Limb (tissue), 2 donors: ENCODE data around the gene CACNG6.
"Not testable (repeated sequence)": the region's sequence is repeated elsewhere in the genome, so short reads cannot be mapped to it uniquely, and the experiment has no call there.

Source experiments
- DNase-seq, 2 donors: peaks; one replicate each; pipeline ENCODE4 v3.0.0-alpha.2; 2016; ENCODE audit errors: extremely low spot score in 2 of 2

The CACNG6 gene, protein sequence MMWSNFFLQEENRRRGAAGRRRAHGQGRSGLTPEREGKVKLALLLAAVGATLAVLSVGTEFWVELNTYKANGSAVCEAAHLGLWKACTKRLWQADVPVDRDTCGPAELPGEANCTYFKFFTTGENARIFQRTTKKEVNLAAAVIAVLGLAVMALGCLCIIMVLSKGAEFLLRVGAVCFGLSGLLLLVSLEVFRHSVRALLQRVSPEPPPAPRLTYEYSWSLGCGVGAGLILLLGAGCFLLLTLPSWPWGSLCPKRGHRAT

DNA sequence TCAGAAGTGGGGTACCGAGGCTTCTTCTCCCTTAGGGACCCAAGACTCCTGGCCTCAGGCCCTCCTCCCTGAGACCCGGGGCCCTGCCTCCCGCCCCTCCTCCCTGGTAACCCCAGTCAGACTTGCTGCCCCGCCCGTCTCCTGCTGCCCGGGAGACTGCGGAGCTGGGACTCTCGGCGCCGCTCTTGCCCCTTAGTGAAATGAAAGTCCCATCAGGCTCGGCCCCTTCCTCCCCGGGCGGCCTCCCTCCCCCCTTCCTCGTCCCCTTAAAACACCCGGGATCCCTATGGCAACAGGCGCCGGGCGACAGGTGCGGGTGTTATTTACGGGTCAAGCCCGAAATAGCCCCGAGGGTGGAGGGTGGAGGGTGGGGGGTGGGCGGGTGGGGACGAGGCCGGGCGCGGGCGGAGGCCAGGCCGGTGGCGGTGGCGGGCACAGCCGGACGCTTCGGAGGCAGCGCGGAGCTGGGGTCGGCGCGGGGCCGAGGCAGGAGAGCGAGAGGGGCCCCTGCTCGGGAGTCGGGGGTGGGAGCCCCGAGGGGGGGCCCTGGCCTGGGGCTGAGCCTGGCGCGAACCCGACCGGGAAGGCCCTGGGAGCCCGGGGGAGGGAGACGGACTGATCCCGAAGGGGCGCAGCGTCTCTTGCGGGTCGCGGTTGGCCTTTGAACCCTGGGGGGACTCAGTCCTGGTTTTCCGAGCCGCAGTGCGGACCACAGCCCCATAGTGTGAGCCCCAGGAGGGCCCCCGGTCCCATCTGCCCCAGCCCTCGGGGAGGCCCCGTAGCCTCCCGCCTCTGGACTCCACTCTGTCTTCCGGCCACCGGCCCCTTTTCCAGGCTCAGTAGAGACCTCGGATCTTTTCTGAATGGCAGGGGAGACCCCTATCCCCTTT, at the start of gene CACNG6:
TSS of gene CACNG6 (plus strand) at position 414 of the 890 bp plus-strand sequence. CDS start 1,241 bp downstream, outside the sequence.
- DNase-seq: peak in 1 of 2 donors; percentile 62

DNA sequence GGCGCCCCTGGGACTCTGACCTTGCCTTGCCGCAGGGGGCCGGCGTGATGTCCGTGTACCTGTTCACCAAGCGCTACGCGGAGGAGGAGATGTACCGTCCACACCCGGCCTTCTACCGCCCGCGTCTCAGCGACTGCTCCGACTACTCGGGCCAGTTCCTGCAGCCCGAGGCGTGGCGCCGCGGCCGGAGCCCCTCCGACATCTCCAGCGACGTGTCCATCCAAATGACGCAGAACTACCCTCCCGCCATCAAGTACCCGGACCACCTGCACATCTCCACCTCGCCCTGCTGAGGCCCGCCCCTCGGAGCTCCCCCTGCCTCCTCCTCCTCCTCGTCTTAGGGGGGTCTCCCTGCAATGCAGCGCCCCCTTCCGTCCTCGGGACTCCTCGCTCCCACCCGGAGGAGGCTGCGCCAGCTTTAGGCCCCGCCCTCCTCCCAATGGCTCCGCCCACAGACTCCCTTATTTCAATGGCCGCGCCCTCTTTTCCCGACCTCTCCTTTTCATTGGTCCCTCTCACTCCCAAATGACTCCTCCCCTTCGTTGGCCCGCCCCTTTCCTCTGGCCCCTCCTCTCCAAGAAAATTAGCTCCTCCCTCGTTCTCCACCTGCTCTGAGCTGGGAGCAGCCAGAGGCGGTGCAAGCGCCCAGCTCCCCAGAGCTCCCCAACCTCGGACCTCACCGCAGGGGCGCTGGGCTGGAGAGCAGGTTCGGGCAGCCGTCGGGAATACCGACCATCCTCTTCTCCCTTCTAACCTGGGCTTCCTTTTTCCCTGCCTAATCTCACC, 49.2 kb upstream of the CACNG6 start:
- DNase-seq: no peak

DNA sequence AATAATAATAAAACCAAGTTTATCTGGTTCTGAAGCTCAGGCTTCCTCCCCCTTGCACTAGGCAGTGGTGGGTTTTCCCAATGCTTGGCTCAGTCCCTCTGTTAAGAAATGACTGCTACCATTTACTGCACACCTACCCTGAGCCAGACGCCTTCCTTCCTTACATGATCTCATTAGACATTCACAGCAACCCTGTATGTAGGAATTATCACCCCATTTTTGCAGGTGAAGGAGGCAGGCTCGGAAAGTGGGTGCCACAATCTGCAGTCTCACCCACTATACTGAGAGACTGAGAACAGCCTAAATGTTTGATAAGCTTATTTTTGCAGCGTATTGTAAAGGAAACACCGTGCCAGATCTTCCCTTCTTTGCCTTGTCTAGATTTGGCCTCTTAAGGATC, 47.0 kb upstream of the CACNG6 start:
- no peak for DNase-seq

DNA sequence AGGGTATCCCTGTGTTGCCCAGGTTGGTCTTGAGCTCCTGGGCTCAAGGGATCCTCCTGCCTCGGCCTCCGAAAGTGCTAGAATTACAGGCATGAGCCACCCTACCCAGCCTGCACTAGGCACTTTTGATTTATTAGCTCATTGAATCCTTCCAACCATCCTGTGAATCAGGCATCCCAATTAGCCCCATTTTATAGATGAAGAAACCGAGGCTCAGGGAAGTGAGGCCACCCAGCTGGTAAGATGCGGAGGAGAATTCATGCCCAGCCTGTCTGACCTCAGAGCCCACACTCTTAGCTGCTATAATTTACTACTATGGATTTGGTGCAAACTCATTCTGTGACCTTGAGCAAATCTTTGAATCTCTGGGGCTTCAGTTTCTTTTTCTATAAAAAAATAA, 46.5 kb upstream of the CACNG6 start:
- DNase-seq: no peak

DNA sequence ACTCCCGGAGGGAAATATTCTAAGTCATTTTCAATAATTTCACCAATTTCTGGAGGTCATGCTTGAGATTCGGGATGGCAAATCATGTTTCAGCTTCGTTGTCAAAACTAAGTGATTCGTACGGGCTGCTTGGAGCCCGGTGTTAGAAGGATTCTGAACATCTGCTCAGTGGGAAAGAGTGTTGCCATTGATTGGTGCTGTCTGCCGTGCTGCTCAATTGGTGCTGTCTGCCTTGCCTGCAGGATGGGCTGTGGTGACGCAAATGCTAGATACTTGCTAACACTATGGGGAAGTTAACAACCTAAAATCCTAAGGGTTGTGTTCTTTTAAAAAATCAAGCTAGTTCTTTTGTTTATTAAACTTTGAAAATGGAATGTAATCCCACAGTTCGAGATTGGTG, 46.0 kb upstream of the CACNG6 start:
- DNase-seq: no peak

DNA sequence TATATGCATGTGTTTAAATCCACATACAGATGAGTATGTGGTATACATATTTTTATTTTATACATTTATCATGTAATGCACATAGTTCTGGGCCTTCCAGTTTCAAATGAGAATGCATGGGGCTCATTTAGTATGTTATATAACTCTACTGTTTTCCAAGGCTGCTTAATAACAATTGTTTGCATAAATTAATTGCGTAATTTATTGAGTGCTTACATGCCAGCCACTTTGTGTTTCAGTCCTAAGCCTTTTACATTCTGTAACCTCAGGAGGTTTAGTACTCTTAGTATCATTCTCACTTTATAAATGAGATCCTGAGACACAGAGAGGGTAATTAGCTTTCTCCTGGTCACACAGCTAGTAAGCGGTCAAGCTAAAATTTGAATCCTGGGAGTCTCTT, 45.4 kb upstream of the CACNG6 start:
- no peak for DNase-seq

DNA sequence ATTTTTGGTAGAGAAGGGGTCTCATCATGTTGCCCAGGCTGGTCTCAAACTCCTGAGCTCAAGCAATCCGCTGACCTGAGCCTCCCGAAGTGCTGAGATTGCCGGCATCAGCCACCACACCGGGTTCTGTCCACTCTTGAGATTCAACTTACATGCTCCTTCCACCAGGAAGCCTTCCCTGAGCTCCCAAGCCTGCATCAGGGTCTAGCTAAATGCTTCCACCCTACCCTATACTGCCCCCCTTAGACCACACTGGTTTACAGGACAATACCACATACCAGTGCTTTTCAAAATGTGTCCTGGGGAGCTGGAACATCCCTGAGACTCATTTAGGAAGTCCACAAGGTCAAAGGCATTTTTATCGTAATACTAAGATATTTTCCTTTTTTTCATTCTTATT, 43.8 kb upstream of the CACNG6 start:
- DNase-seq: no peak

DNA sequence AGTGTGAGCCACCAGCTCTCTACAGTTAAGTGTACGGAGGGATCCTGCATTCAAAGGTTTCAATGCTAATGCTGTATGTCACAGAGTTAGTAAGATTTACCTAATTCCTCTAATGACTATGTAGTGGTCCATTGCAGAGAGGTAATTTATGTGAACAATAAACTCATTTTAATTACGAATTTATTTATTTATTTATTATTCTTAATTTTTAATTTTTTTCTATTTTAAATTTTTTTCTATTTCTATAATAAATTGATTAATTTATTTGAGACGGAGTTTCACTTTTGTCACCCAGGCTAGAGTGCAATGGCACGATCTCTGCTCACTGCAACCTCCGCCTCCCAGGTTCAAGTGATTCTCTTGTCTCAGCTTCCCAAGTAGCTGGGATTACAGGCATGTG, 42.8 kb upstream of the CACNG6 start:
- DNase-seq: not testable (repeated sequence)

DNA sequence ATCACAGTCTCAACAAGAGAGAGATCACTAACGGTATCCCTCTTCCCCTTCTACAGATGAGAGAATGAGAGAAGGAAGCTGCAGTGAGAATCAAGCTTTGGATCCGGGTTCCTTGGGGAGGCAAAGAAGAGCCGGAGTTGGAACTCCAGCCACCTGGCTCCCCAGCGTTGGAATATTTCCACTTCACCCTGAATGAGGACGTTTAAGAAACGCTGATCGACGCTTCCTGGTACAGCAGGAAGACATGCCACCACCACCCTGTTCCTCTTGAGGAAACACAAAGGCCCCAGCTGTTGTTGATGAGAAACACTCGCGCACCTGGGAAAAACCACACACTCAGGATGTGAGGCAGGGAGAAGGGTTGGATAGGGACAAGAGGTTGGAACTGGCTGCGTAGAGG, 40.0 kb upstream of the CACNG6 start:
- no peak for DNase-seq

DNA sequence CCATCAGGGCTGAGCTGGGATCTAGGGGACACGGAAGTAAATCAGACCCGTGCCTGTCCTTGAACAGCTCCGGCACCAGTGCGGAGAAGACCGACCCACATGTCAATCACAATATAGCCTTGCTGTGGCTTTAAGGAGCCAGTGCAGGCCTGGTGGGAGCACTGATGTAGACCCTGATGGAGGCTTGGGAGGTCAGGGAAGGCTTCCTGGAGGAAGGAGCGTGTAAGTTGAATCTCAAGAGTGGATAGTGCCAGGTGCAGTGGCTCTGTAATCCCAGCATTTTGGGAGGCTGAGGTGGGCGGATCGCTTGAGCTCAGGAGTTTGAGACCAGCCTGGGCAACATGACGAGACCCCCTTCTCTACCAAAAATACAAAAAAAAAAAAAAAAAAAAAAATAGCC, 39.5 kb upstream of the CACNG6 start:
- no peak for DNase-seq

DNA sequence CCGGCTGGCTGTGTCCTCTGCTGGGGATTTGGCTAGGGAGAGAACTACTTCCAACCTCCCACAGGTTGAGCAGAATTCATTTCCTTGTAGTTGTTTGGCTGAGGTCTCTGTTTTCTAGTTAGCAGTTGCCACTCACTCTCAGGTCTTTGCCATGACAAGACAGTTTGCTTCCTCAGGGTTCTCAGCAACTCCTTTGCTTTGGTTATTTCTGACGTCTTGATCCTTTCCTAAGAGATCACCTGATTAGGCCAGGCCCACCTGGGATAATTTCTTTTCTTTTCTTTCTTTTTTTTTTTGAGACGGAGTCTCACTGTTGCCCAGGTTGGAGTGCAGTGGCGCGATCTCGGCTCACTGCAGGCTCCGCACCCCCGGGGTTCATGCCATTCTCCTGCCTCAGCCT, 38.1 kb upstream of the CACNG6 start:
- DNase-seq: no peak

DNA sequence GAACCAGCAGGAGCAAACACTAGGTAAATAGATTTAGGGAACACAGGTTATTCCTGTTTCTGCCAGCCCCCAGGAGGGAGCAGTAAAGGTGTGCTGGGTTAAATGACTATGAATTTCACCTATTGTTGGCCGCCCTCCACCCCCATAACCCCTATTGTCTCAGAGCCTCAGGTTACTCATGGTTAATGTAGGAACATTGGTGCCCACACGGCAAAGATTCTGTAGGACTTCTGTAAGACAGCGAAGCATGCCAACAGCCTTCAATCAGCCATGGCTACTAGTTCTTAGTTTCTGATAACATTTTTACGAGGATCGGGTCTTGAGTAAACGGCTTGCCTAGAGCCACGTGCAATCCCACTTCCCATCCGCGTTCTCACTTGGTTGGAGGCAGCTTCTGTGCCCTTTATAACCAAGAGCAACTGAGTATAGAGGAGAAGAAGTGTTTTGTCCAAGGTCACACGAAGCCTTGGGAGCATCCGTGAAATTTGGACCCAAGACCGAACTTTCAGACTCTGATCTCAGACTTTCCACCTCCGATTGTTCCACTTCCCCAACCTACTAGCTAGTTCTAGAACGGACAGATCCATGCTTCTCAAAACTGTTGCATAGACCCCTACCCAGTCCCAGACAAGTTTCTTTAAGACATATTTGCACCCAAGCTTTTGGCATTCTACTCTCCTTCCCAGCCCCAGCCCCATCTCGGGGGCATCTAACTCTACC, 33.8 kb upstream of the CACNG6 start:
- DNase-seq: no peak

DNA sequence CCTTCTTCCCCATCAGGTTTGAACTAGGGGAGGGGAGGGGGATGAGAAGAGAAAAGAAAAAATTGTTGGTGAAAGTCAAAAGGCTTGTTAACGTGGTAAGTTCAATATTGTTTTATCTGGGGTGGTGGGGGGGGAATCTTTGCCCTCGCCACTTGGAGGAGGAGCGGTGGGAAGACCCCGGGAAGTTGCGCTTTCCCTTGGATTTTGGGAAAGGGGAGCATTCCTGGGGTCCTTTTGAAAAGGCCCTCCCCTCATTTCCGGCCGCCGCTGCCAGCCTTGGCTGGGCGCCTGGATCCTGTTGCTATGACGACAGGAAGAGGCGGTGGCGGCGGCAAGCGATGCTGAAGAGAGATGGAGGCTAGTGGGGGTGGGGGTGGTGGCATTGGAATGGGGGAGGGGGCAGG, 33.3 kb upstream of the CACNG6 start:
- peak in 1 of 2 donors; percentile 78 for DNase-seq

DNA sequence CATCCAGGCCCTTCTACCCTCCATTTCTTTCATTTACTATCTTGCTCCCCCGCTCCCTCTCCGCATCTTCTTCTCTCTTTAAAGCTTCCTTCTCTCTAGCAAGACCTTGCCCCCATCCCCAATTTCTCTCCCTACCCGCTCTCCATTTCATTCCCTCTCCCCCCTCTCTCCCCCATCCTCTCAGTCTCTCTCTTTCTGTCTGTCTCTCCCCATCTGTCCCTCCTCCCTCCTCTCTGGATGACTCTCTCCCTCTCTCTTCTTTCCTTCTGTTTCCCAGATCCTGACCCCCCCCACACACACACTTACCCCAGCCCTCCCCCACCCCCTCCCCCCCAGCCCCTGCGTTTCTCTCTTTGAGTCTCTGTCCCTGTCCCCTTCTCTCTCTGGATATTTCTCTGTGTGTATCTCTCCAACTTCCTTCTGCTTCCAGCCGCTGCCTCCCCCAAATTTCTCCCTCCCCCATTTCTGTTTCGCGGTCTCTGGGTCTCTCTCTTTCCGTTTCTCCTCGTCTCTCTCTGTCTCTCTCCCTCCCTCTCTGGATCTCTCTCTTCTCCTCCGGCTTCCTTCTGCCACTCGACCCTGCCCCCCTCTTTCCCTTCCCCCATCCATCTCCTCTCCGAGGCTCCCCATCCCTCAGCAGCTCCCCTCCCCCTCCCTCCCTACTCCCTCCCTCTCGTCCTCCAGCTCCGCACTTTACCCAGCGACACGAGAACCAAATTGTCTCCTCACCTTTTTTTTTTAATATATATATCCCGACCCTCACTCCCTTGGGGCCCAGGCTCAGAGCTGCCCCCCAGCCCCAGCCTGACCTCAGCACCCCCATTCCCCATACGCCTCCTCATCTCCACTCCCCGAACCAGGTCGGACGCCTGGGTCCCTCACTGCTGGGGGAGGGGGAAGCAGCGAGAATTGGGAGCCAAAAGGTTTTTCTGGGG, 32.3 kb upstream of the CACNG6 start:
- no peak for DNase-seq

DNA sequence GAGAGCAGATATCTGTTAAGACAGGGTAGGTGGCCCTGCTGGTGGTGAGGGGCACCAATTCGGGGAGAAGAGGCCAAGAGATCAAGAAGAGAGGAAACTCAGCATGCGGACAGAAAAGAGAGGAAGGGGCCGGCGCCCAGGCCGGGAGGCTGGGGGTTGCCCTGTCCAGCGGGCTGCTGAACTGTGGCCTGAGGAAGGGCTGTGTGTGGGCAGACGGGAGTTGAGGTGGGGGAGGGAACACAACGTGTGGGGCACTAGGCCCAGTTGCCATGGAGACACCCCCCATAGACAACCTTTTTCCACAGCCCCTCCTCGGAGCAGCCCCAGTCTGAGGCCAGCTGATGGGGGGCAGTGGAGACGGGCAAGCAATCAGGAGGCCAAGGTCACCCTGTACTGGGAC, 31.2 kb upstream of the CACNG6 start:
- DNase-seq: no peak

DNA sequence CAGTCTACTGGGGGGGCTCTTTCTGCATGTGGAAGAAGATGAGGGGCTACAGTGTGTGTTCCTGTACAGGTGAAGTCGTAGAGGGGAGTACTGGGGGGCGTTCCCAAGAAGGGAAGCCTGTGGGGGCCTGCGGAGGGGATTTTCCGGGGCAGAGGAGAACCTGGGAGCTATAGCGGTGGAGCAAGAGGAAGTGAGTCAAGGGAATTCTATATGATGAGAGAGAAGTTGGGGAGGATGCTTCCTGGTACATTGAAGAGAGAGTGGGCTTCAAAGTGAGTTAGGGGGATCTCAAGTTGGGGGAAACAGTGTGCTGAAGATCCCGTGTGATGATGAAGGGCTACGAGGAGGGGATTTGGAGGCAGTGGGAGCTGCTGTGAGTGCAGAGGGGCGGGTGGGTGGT, 30.6 kb upstream of the CACNG6 start:
- no peak for DNase-seq

DNA sequence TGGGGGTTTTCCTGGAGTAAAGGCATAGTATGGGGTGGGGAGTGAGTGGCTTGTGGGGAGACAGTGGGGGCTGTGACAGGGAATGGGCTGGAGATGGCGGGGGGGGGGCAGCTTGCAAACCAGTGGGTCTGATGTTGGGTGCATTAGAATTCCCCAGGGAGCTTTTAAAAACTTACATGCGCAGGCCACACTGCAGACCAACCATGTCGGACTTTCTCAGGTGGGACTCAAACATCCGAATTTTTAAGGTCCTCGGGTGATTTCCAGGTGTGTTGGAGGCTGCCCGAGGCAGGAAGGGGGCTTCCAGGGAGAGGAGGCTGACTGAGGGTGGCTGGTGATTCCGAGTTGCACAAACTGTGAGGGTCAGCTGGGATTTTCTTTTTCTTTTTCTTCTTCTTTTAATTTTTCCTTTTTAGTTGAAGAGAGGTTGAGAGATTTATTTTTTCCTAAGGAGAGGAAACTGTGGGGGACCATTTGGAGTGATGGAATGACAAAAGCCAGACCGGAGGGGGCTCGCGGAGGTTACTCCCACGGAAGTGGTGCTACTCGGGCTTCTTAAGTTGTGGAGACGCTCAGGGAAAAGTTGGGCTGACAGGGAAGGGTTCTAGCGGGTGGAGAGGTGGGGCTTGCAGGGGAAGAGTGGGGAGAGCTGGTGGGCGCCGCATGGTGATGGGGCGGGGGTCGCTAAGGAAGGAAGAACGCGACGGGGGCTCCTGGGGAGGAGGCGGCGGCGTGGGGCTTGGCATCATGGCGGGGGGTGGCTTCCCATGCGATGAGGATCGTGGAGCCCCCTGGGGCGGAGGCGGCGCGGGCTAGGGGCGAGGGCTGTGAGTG, 29.7 kb upstream of the CACNG6 start:
- no peak for DNase-seq

DNA sequence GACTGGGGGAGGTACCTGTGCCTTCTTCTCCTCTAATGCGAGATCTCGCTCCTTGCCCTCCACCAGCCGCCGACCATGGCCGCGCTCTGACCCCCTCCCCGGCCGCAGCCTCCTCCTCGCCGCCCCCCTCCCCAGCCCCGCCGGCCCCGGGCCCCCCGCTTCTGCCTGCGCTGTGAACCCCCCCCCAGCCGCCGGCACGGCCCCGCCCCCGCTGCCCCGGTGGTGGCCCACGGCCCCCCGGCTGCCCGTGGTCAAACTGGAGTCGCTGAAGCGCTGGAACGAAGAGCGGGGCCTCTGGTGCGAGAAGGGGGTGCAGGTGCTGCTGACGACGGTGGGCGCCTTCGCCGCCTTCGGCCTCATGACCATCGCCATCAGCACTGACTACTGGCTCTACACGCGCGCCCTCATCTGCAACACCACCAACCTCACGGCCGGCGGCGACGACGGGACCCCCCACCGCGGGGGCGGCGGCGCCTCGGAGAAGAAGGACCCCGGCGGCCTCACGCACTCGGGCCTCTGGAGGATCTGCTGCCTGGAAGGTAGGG, 28.5 kb upstream of the CACNG6 start, which contains the start of gene CACNG8:
TSS of gene CACNG8 (plus strand) at position 51 of the 545 bp plus-strand sequence.
- DNase-seq: no peak

DNA sequence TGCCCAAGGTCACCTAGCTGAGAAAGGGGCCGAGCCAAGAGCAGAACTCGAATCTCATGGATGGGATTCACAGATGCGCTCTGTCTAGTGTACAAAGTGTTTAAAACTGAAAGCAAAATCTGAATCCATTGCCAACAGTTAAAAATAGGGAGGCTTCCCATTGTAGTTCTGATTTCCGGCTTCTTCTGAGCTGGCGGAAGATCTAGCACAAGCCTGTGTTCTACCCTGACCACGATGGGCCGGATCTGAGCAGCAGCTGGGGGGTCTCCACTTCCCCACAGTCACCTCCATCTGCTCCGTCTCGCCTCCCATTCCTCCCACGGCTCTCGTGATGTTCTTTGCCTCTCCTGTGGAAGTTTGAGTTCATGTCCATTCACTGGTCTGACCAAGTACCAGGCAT, 26.3 kb upstream of the CACNG6 start:
- no peak for DNase-seq
